Smooth muscle cell (in vitro differentiated cells): ENCODE measurements around the gene OTOG. TPM values are rescaled to one million over a fixed set of nuclear protein-coding genes. Genes with fewer than 3 reads are reported as not detected.

Source experiments
- DNase-seq: peaks from one replicate; lab custom pipeline; 2025; ENCODE audit not compliant: unreplicated experiment; lab: John Stamatoyannopoulos, UW
- H2AFZ ChIP-seq: fragments of 200-600 bp; sonication (generic); 2 replicates; pipeline ENCODE4 v1.6.0; 2016; ENCODE audit warnings: antibody characterized with exemption, low read depth, mild to moderate bottlenecking
- H3F3A ChIP-seq: fragments of 200-600 bp; sonication (generic); 2 replicates; pipeline ENCODE4 v1.6.0; 2017; ENCODE audit warnings: antibody characterized with exemption, low read depth
- H3K27ac ChIP-seq: fragments of 200-600 bp; sonication (generic); 2 replicates; pipeline ENCODE4 v1.5.1; 2016; ENCODE audit warnings: low read depth, mild to moderate bottlenecking
- H3K27me3 ChIP-seq: fragments of 200-600 bp; sonication (generic); 2 replicates; pipeline ENCODE4 v1.6.1; 2016; ENCODE audit warnings: low read depth, mild to moderate bottlenecking
- H3K36me3 ChIP-seq: fragments of 200-600 bp; sonication (generic); 2 replicates; pipeline ENCODE4 v1.5.1; 2016; ENCODE audit warnings: low read depth
- H3K4me1 ChIP-seq: fragments of 200-600 bp; sonication (generic); 2 replicates; pipeline ENCODE4 v1.5.1; 2016; ENCODE audit warnings: low read depth
- H3K4me2 ChIP-seq: fragments of 200-600 bp; sonication (generic); 2 replicates; pipeline ENCODE4 v1.6.0; 2016; ENCODE audit warnings: mild to moderate bottlenecking
- H3K4me3 ChIP-seq: fragments of 200-600 bp; sonication (generic); 2 replicates; pipeline ENCODE4 v1.5.1; 2016; ENCODE audit warnings: mild to moderate bottlenecking
- H3K79me2 ChIP-seq: fragments of 200-600 bp; sonication (generic); 2 replicates; pipeline ENCODE4 v1.6.0; 2016; ENCODE audit warnings: low read depth, mild to moderate bottlenecking
- H3K9ac ChIP-seq: fragments of 200-600 bp; sonication (generic); 2 replicates; pipeline ENCODE4 v1.6.0; 2016; ENCODE audit warnings: low read depth
- H3K9me3 ChIP-seq: fragments of 200-600 bp; sonication (generic); replicated peaks from 2 replicates; pipeline ENCODE4 v1.5.1; 2016; ENCODE audit warnings: low read depth
- H4K20me1 ChIP-seq: fragments of 200-600 bp; sonication (generic); 2 replicates; pipeline ENCODE4 v1.6.0; 2016; ENCODE audit warnings: low read depth
- CTCF ChIP-seq: fragments of 200-600 bp; sonication (generic); IDR thresholded peaks from 2 replicates; pipeline ENCODE4 v1.5.1; 2017; ENCODE audit warnings: borderline replicate concordance, mild to moderate bottlenecking, antibody characterized with exemption; ENCODE audit not compliant: insufficient read depth, poor library complexity, severe bottlenecking
- WGBS: methylation state at CpG from one replicate; pipeline ENCODE4 v1.1.7; 2016; ENCODE audit warnings: low lambda C conversion rate; 5-methylcytosine and 5-hydroxymethylcytosine counted together
- polyA plus RNA-seq: library from polyadenylated mRNA; unstranded; fragments of >200 nt; fragmentation: Nextera tagmentation; extraction: Ambion mirVana; gene quantifications from 2 replicates; pipeline ENCODE4 v1.2.1, GENCODE V29; 2016
- total RNA-seq: library from RNA; depleted of rRNA; stranded (reverse); fragments of >200 nt; gene quantifications from 2 replicates; pipeline ENCODE4 v1.2.3, GENCODE V29; 2014

Gene OTOG
- total and polyA plus RNA-seq, 2 experiments from 2014 or later = not detected

DNA sequence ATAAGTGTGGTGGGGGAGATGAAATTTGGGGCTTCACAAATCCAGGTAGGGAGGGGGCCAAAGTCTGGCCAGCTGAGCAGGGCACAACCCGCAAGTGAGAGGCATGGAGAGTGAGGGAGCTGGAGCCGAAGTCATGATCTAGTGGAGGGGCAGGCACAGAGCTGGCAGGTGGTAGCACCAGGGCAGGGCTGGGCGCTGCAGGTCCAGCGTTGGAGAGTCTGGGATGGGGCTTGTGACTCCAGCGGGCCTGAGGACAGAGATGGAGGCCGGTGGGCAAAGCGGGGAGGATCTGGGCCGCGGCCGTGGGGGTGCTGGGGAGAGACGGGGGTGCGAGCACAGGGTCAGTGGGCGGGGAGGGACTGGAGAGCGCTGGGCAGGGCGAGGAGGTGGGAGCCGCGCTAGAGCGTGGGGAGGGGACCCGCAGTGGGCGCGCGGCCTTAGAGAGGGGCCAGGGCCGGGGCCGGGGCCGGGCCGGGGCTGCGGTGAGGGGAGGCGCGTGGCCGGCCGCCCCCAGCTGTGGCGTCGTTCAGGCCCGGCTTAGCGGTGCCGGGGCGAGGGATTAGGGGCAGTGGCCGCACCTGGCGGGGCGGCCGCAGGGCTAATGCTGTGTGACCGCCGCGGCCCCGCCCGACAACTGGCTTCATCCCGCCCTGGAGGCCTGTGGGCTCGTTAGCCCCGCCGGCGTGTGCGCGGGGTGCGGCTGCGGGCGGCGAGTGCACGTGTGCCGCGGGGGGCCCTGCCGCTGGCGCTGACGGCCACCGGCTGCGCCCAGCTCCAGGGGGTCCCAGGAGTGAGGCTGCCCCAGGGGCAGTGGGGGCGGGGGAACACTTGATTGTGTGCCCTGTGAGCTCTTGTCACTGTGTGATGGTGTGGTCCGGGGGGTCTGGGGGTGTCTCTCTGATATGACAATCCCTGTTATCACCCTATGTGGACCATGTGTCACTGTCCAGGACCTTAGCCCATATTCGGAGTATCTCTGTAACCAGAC is 148.7 kb downstream of the OTOG start:
- H3K79me2 ChIP-seq = no peaks in the 10 kb centered on the region
- no peak overlapping the region for H2AFZ ChIP-seq
- no peaks in the 10 kb centered on the region for H3K9me3 ChIP-seq
- H3K27ac ChIP-seq = no peak overlapping the region
- H4K20me1 ChIP-seq = no peaks in the 10 kb centered on the region
- H3K36me3 ChIP-seq = no peaks in the 10 kb centered on the region
- no peak for DNase-seq
- no peak for TF ChIP-seq CTCF
- H3K4me1 ChIP-seq = no peaks in the 10 kb centered on the region
- peaks cover 70% of the 10 kb centered on the region for H3K27me3 ChIP-seq
- no peaks in the 10 kb centered on the region for H3F3A ChIP-seq
- no peak overlapping the region for H3K9ac ChIP-seq
- no peak overlapping the region for H3K4me3 ChIP-seq
- 17% methylated on average over 23 of the region's 68 CpGs for WGBS
- H3K4me2 ChIP-seq = no peak overlapping the region

- H3K4me3 ChIP-seq = no peak overlapping the region
- no peak for TF ChIP-seq CTCF
- H3K27ac ChIP-seq = no peak overlapping the region
- no peak for DNase-seq
- no peaks in the 10 kb centered on the region for H3F3A ChIP-seq
- peaks cover 61% of the 10 kb centered on the region for H3K27me3 ChIP-seq
- 82% methylated on average over 5 of the region's 5 CpGs for WGBS
- H3K4me1 ChIP-seq = no peaks in the 10 kb centered on the region
- H3K4me2 ChIP-seq = no peak overlapping the region
- H3K79me2 ChIP-seq = no peaks in the 10 kb centered on the region
- no peaks in the 10 kb centered on the region for H3K36me3 ChIP-seq
- H3K9ac ChIP-seq = no peak overlapping the region
- H3K9me3 ChIP-seq = no peaks in the 10 kb centered on the region
- no peak overlapping the region for H2AFZ ChIP-seq
- no peaks in the 10 kb centered on the region for H4K20me1 ChIP-seq
Measured at GRCh38 chr11:17696741-17697140, 149.7 kb downstream of the OTOG start.

Other genes starting within 250 kb of the OTOG start
- 1.9 and 2.6 TPM in 2 replicates for gene NCR3LG1, start 195.5 kb upstream of the OTOG start, total RNA-seq
- gene NCR3LG1, start 195.5 kb upstream of the OTOG start, polyA plus RNA-seq = 0.10 and 1.1 TPM in 2 replicates
- gene KCNJ11, start 158.6 kb upstream of the OTOG start, total RNA-seq = 0.22 TPM in 1 of 2 replicates, not detected in the other
- gene KCNJ11, start 158.6 kb upstream of the OTOG start, polyA plus RNA-seq = not detected in 2 replicates
- gene ABCC8, start 70.4 kb upstream of the OTOG start, total RNA-seq = not detected in 2 replicates
- not detected in 2 replicates for gene ABCC8, start 70.4 kb upstream of the OTOG start, polyA plus RNA-seq
- gene USH1C, start 2.8 kb upstream of the OTOG start, total RNA-seq = not detected in 2 replicates
- gene USH1C, start 2.8 kb upstream of the OTOG start, polyA plus RNA-seq = not detected in 2 replicates
- gene MYOD1, start 172.3 kb downstream of the OTOG start, total RNA-seq = not detected in 2 replicates
- gene MYOD1, start 172.3 kb downstream of the OTOG start, polyA plus RNA-seq = not detected in 2 replicates
- 0.18 TPM in 1 of 2 replicates, not detected in the other for gene KCNC1, start 187.5 kb downstream of the OTOG start, total RNA-seq
- 0.30 TPM in 1 of 2 replicates, not detected in the other for gene KCNC1, start 187.5 kb downstream of the OTOG start, polyA plus RNA-seq